Dedifferentiated amniotic fluid mesenchymal stem cell (primary cell): Measurements from ENCODE around the gene RPL12.

ENCODE experiments used
- DNase-seq: peaks from one replicate; pipeline ENCODE4 v3.0.0-alpha.2; 2016; ENCODE audit errors: extremely low spot score

The RPL12 gene

DNA sequence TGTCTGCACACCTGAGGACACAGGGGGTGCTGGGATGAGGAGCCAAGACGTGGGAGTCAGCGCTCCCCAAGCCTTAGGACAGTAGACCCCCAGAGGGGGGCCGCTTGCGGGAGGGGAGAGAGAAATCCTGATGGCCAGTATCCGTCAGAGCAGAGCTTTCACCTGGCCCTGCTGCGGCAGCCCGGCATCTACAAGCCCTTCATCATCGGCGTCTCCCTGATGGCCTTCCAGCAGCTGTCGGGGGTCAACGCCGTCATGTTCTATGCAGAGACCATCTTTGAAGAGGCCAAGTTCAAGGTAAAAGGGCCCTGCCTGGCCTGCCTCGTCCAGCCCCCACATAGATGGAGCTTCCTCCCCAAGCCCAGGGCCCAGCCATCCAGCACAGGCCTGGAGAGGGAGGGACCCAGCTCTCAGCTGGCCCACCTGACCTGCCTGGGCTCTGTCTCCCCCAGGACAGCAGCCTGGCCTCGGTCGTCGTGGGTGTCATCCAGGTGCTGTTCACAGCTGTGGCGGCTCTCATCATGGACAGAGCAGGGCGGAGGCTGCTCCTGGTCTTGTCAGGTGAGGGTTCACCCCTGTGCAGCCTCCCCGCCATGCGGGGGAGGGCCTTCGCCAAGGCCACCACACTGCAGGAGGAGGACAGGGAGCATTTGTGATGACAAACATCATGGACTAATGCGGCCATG, 47.6 kb downstream of the RPL12 start:
- no peak for DNase-seq

DNA sequence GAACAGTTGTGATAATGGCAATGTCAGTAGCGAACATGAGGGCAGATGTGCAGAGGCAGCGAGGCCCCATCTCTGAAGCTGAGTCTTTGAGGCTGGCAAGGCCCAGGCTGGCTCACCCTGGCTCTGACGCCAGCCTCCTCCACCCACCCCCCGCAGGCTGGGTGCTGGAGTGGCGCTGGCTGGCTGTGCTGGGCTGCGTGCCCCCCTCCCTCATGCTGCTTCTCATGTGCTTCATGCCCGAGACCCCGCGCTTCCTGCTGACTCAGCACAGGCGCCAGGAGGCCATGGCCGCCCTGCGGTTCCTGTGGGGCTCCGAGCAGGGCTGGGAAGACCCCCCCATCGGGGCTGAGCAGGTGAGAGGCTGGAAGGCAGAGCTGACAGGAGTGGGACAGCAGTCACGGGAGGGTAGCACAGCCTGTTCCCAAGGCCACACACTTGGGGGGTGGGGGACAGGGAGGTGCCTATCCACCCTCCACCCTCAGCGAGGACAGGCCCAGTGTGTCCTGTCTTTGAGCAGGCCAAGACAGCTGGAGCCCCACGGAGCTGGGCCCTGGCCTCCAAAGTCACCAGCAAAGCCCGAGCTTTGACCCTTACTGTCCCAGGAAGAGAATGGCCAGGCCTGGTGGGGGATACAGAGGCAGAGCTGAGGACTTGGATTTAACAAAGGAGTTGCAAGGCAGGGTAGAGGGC, 48.7 kb downstream of the RPL12 start:
- DNase-seq: no peak

DNA sequence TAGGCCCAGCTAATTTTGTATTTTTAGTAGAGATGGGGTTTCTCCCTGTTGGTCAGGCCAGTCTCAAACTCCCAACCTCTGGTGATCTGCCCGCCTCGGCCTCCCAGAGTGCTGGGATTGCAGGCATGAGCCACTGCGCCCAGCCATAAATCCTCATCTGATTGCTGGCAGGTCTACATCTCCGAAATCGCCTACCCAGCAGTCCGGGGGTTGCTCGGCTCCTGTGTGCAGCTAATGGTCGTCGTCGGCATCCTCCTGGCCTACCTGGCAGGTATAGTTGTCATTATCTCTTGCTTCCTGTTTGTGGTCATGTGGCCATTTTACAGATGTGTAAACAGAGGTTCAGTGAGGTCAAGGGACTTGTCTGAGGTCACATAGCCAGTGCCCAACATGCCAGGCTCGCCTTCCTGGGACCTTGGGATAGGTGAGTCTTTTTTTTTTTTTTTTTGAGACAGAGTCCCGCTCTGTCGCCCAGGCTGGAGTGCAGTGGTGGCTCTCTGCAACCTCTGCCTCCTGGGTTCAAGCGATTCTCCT, 51.4 kb downstream of the RPL12 start:
- DNase-seq: no peak

DNA sequence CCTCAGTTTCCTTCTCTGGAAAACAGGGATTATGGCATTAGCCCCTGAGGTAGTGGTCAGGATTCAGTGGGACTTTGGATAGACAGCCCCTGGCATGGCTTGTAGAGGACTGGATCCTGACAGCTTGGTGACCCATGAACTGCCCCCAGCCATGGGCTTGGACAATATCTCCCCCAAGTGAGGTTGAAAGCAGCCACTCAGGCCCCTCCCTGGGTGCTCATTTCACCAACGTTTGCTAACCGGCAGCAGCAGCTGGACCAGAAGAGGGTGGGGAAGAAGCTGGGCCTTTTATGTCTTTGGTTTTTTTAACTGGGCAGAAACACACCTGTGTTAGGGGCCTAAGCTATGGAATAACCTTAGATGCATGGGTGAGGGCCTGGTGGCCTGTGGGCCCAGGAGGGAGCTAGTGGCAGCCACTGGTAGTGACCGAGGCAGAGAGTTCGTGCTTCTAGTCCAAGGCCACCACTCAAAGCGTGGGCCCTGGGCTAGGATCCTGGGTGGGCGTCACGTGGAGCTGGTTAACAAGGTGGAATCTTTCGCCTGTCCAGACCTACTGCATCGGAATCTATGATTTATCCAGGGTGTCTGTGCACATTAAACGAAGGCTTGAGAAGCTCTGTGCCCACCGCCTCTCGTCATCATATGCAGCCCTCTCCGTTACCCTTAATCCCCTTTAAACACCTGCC, 52.3 kb downstream of the RPL12 start:
- no peak for DNase-seq

DNA sequence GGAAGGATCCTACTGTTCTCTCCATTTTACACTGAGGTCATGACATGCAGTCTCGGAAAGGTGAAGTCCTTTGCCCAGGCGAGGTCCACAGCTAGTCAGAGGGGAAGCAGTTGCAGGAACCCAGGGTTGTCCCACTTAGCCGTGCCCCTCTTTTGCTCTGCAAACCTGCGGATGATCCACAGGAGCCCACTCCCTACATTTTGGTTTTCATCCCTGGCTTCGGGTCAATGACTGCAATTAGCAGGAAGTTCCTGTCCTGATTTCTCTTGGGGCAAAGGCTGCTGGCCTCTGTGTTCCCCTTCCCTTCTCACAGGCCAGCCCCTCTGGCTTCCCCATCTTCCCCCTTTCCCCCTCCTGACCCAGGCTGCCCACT, 52.9 kb downstream of the RPL12 start:
- DNase-seq: no peak
